Lower leg skin (tissue), 3 donors: Measurements from ENCODE around the gene NKAIN4.

Source experiments
- POLR2A ChIP-seq, 2 donors: fragments of 450-650 bp; IDR thresholded peaks; one replicate each; pipeline ENCODE4 v1.6.1; 2016 to 2017; ENCODE audit warnings: antibody characterized with exemption in 2 of 2, mild to moderate bottlenecking in 1 of 2, moderate library complexity in 1 of 2
- TF ChIP-seq, protein P1 (sequence below), 3 donors: fragments of 450-650 bp; IDR thresholded peaks; one replicate each; pipeline ENCODE4 v1.5.1; 2016; ENCODE audit warnings: antibody characterized with exemption in 3 of 3, mild to moderate bottlenecking in 3 of 3, moderate library complexity in 2 of 3

GRCh38 chr20:63234693-63235398 lies 19.4 kb downstream of the NKAIN4 start:
- TF ChIP-seq, protein P1, sequence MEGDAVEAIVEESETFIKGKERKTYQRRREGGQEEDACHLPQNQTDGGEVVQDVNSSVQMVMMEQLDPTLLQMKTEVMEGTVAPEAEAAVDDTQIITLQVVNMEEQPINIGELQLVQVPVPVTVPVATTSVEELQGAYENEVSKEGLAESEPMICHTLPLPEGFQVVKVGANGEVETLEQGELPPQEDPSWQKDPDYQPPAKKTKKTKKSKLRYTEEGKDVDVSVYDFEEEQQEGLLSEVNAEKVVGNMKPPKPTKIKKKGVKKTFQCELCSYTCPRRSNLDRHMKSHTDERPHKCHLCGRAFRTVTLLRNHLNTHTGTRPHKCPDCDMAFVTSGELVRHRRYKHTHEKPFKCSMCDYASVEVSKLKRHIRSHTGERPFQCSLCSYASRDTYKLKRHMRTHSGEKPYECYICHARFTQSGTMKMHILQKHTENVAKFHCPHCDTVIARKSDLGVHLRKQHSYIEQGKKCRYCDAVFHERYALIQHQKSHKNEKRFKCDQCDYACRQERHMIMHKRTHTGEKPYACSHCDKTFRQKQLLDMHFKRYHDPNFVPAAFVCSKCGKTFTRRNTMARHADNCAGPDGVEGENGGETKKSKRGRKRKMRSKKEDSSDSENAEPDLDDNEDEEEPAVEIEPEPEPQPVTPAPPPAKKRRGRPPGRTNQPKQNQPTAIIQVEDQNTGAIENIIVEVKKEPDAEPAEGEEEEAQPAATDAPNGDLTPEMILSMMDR (IDR thresholded peaks at IDR 0.05) = no peak
- no peak for TF ChIP-seq POLR2A (IDR thresholded peaks at IDR 0.05)
